ENCODE data around the gene PARD3B. TPM values are rescaled to one million over a fixed set of nuclear protein-coding genes. Genes with fewer than 3 reads are reported as not detected.

PARD3B gene
- total and polyA plus RNA-seq, 2 experiments from 2014 or later = 3.5 to 4.4 TPM

DNA sequence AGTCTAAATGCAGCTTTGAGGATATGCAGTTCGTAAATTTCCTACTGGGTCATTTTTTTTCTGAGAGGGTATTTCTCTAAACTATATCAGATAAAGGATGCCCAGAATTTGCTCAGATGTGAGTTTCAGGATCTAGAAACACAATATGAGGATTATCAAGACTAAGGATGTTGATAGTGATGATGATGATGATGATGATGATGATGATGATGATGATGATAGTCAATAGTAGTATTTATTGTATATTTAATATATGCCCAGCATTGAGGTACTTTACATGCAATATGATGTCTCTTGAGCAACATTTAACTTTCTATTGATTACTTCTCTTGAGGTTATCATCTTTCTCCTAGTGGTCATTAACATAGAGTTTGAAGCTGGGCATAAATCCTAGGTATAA, 914.9 kb downstream of the PARD3B start:
- no peaks in the 10 kb centered on the region for H3K9me3 Mint-ChIP-seq

More for the DNA sequence above, 914.9 kb downstream of the PARD3B start:
- DNase-seq (ENCODE audit: low spot score) (no peak), ATAC-seq (no peak)
- H3K27me3 Mint-ChIP-seq (ENCODE audit: insufficient read depth, low read depth, poor library complexity) = peaks cover 4% of the 10 kb centered on the region
- H3K27ac Mint-ChIP-seq = no peak overlapping the region
- H3K4me1 Mint-ChIP-seq = peaks cover 39% of the 10 kb centered on the region
- no peak overlapping the region for H3K4me3 Mint-ChIP-seq
- H3K36me3 ChIP-seq (ENCODE audit: insufficient read depth) = no peaks in the 10 kb centered on the region
- H3K79me2 ChIP-seq (replicated peaks; ENCODE audit: insufficient read depth) = no peaks in the 10 kb centered on the region
- H4K20me1 ChIP-seq (replicated peaks; ENCODE audit: insufficient read depth) = no peaks in the 10 kb centered on the region
- H3K4me2 ChIP-seq = no peak overlapping the region
- H3F3A ChIP-seq (replicated peaks; ENCODE audit: low read depth) = no peaks in the 10 kb centered on the region
- H2AFZ ChIP-seq = no peak overlapping the region
- no peaks in the 10 kb centered on the region for H3K27me3 ChIP-seq (ENCODE audit: insufficient read depth)
- no peak overlapping the region for H3K27ac ChIP-seq (ENCODE audit: low read depth)
- TF ChIP-seq JUNB (IDR thresholded peaks at IDR 0.05; ENCODE audit: unreplicated experiment) (no peak), ZNF114 (CRISPR knock-in tag; IDR thresholded peaks at IDR 0.05) (no peak), CTCF (conservative IDR thresholded peaks at IDR 0.05; ENCODE audit: low read depth in 2 of 2) (no peak), POLR2AphosphoS5 (IDR thresholded peaks at IDR 0.05; ENCODE audit: low read depth) (no peak), EZH2phosphoT487 (IDR thresholded peaks at IDR 0.05; ENCODE audit: unreplicated experiment) (no peak), NANOG (IDR thresholded peaks at IDR 0.05; ENCODE audit: borderline replicate concordance) (no peak), CREB1 (CRISPR knock-in tag; IDR thresholded peaks at IDR 0.05; ENCODE audit: low read depth) (no peak), EZH2 (IDR thresholded peaks at IDR 0.05; ENCODE audit: low read depth, unreplicated experiment) (no peak), ZNF331 (CRISPR knock-in tag; IDR thresholded peaks at IDR 0.05; ENCODE audit: low read depth) (no peak), STAT1 (IDR thresholded peaks at IDR 0.05; ENCODE audit: unreplicated experiment) (no peak)
- TF ChIP-seq, protein P1, sequence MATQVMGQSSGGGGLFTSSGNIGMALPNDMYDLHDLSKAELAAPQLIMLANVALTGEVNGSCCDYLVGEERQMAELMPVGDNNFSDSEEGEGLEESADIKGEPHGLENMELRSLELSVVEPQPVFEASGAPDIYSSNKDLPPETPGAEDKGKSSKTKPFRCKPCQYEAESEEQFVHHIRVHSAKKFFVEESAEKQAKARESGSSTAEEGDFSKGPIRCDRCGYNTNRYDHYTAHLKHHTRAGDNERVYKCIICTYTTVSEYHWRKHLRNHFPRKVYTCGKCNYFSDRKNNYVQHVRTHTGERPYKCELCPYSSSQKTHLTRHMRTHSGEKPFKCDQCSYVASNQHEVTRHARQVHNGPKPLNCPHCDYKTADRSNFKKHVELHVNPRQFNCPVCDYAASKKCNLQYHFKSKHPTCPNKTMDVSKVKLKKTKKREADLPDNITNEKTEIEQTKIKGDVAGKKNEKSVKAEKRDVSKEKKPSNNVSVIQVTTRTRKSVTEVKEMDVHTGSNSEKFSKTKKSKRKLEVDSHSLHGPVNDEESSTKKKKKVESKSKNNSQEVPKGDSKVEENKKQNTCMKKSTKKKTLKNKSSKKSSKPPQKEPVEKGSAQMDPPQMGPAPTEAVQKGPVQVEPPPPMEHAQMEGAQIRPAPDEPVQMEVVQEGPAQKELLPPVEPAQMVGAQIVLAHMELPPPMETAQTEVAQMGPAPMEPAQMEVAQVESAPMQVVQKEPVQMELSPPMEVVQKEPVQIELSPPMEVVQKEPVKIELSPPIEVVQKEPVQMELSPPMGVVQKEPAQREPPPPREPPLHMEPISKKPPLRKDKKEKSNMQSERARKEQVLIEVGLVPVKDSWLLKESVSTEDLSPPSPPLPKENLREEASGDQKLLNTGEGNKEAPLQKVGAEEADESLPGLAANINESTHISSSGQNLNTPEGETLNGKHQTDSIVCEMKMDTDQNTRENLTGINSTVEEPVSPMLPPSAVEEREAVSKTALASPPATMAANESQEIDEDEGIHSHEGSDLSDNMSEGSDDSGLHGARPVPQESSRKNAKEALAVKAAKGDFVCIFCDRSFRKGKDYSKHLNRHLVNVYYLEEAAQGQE (IDR thresholded peaks at IDR 0.05; ENCODE audit: unreplicated experiment) = no peak
- TF ChIP-seq, protein P2, sequence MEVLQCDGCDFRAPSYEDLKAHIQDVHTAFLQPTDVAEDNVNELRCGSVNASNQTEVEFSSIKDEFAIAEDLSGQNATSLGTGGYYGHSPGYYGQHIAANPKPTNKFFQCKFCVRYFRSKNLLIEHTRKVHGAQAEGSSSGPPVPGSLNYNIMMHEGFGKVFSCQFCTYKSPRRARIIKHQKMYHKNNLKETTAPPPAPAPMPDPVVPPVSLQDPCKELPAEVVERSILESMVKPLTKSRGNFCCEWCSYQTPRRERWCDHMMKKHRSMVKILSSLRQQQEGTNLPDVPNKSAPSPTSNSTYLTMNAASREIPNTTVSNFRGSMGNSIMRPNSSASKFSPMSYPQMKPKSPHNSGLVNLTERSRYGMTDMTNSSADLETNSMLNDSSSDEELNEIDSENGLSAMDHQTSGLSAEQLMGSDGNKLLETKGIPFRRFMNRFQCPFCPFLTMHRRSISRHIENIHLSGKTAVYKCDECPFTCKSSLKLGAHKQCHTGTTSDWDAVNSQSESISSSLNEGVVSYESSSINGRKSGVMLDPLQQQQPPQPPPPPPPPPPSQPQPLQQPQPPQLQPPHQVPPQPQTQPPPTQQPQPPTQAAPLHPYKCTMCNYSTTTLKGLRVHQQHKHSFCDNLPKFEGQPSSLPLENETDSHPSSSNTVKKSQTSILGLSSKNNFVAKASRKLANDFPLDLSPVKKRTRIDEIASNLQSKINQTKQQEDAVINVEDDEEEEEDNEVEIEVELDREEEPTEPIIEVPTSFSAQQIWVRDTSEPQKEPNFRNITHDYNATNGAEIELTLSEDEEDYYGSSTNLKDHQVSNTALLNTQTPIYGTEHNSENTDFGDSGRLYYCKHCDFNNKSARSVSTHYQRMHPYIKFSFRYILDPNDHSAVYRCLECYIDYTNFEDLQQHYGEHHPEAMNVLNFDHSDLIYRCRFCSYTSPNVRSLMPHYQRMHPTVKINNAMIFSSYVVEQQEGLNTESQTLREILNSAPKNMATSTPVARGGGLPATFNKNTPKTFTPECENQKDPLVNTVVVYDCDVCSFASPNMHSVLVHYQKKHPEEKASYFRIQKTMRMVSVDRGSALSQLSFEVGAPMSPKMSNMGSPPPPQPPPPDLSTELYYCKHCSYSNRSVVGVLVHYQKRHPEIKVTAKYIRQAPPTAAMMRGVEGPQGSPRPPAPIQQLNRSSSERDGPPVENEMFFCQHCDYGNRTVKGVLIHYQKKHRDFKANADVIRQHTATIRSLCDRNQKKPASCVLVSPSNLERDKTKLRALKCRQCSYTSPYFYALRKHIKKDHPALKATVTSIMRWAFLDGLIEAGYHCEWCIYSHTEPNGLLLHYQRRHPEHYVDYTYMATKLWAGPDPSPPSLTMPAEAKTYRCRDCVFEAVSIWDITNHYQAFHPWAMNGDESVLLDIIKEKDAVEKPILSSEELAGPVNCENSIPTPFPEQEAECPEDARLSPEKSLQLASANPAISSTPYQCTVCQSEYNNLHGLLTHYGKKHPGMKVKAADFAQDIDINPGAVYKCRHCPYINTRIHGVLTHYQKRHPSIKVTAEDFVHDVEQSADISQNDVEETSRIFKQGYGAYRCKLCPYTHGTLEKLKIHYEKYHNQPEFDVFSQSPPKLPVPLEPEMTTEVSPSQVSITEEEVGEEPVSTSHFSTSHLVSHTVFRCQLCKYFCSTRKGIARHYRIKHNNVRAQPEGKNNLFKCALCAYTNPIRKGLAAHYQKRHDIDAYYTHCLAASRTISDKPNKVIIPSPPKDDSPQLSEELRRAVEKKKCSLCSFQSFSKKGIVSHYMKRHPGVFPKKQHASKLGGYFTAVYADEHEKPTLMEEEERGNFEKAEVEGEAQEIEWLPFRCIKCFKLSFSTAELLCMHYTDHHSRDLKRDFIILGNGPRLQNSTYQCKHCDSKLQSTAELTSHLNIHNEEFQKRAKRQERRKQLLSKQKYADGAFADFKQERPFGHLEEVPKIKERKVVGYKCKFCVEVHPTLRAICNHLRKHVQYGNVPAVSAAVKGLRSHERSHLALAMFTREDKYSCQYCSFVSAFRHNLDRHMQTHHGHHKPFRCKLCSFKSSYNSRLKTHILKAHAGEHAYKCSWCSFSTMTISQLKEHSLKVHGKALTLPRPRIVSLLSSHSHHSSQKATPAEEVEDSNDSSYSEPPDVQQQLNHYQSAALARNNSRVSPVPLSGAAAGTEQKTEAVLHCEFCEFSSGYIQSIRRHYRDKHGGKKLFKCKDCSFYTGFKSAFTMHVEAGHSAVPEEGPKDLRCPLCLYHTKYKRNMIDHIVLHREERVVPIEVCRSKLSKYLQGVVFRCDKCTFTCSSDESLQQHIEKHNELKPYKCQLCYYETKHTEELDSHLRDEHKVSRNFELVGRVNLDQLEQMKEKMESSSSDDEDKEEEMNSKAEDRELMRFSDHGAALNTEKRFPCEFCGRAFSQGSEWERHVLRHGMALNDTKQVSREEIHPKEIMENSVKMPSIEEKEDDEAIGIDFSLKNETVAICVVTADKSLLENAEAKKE (CRISPR knock-in tag; IDR thresholded peaks at IDR 0.05) = no peak
- TF ChIP-seq, protein P3, sequence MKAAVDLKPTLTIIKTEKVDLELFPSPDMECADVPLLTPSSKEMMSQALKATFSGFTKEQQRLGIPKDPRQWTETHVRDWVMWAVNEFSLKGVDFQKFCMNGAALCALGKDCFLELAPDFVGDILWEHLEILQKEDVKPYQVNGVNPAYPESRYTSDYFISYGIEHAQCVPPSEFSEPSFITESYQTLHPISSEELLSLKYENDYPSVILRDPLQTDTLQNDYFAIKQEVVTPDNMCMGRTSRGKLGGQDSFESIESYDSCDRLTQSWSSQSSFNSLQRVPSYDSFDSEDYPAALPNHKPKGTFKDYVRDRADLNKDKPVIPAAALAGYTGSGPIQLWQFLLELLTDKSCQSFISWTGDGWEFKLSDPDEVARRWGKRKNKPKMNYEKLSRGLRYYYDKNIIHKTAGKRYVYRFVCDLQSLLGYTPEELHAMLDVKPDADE (IDR thresholded peaks at IDR 0.05) = no peak
- peaks cover 26% of the 10 kb centered on the region for H3K4me1 ChIP-seq (ENCODE audit: insufficient read depth)
- peaks cover 15% of the 10 kb centered on the region for H3K9me2 ChIP-seq (ENCODE audit: insufficient read depth)
- H3K4me3 ChIP-seq = no peak overlapping the region
- H3K36me3 Mint-ChIP-seq (ENCODE audit: low read depth) = no peaks in the 10 kb centered on the region; the same call in 2 of the 3 replicates
